Thymus (tissue), 11 donors: ENCODE data around the gene EEF1A2. TPM values are rescaled to one million over a fixed set of nuclear protein-coding genes. Genes with fewer than 3 reads are reported as not detected.

ENCODE experiments used
- DNase-seq, 9 donors: peaks; one replicate each; pipeline ENCODE4 v3.0.0-alpha.2; 2013; ENCODE audit warnings: low spot score in 9 of 9, low read depth in 6 of 9, missing footprints in 1 of 9
- H3K27ac ChIP-seq, 2 donors: one replicate each; pipeline ENCODE4 v1.5.1; 2013; ENCODE audit warnings: control low read depth in 1 of 2, low read depth in 1 of 2, low read length in 1 of 2, mild to moderate bottlenecking in 1 of 2, moderate library complexity in 1 of 2
- H3K27me3 ChIP-seq, 2 donors: one replicate each; pipeline ENCODE4 v1.5.1; 2013; ENCODE audit warnings: low read length in 1 of 2; ENCODE audit not compliant: control insufficient read depth in 2 of 2, insufficient read depth in 1 of 2
- H3K36me3 ChIP-seq, 2 donors: one replicate each; pipeline ENCODE4 v1.5.1; 2013; ENCODE audit warnings: low read length in 1 of 2, mild to moderate bottlenecking in 1 of 2, moderate library complexity in 1 of 2; ENCODE audit not compliant: control insufficient read depth in 2 of 2, insufficient read depth in 2 of 2
- H3K4me1 ChIP-seq, 2 donors: one replicate each; pipeline ENCODE4 v1.5.1; 2013; ENCODE audit warnings: low read length in 2 of 2; ENCODE audit not compliant: control insufficient read depth in 2 of 2, insufficient read depth in 2 of 2
- H3K4me3 ChIP-seq, 2 donors: one replicate each; pipeline ENCODE4 v1.5.1; 2013; ENCODE audit warnings: low read length in 2 of 2, control low read depth in 1 of 2, mild to moderate bottlenecking in 1 of 2
- H3K9me3 ChIP-seq, 2 donors: one replicate each; pipeline ENCODE4 v1.5.1; 2013; ENCODE audit warnings: low read length in 1 of 2, mild to moderate bottlenecking in 1 of 2; ENCODE audit not compliant: control insufficient read depth in 2 of 2, insufficient read depth in 1 of 2
- WGBS: extraction: QIAGEN DNeasy Blood & Tissue Kit; methylation state at CpG from one replicate; pipeline ENCODE4 v1.1.7; 2013; 5-methylcytosine and 5-hydroxymethylcytosine counted together
- polyA plus RNA-seq: library from polyadenylated mRNA; stranded (reverse); fragments of 200-250 nt; gene quantifications from one replicate; pipeline ENCODE4 v1.2.3, GENCODE V29; 2013
- total RNA-seq: library from RNA; stranded (reverse); fragments of 120-200 nt; gene quantifications from one replicate; pipeline ENCODE4 v1.2.4, GENCODE V29; 2013
- donor health status: healthy.

EEF1A2 gene
- total and polyA plus RNA-seq, 2 donors: 0.19 to 2.2 TPM

DNA sequence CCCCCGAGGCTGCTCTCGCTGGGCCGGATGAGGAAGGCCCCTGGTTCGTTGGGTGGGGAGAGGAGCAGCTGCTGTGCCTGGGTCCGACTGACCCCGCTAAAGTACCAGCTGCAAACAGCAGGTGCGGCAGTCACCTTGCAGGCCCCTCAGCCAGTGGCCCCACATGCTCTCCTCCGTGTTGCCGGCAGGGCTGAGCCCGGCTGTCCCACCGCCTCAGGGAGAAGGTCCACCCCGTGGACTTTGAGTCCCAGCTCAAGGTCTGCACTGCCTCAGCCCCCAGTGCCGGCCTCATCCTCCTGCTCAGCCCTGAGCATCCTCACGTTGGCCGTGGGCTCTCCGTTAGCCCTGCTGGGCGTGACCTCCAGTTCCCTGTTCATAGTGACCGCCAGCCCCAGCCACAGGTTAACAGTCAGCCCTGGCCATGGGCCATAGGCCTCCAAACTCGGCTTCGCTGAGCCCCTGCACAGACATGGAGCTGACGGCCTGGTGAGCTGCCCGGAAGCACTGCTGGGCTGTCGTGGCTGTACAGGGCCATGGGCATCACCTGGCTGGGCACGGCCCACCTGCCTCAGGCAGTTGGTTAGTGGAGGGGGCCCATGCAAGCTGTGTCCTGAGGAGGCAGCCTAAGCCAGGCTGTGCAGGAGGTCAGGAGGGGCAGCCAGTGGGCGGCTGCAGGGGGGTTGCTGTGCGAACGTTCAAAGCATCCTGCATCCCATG is 45.5 kb upstream of the EEF1A2 start:
- no peaks in the 10 kb centered on the region for H3K36me3 ChIP-seq
- H3K4me1 ChIP-seq: peaks cover 10 to 25% of the 10 kb centered on the region in 2 donors
- peaks cover 2 to 61% of the 10 kb centered on the region in 2 donors for H3K27me3 ChIP-seq
- no peak overlapping the region for H3K4me3 ChIP-seq
- H3K27ac ChIP-seq: no peak overlapping the region
- 92% methylated on average over 27 of the region's 27 CpGs for WGBS
- DNase-seq: no peak
- H3K9me3 ChIP-seq: peaks cover 0 to 6% of the 10 kb centered on the region in 2 donors

DNA sequence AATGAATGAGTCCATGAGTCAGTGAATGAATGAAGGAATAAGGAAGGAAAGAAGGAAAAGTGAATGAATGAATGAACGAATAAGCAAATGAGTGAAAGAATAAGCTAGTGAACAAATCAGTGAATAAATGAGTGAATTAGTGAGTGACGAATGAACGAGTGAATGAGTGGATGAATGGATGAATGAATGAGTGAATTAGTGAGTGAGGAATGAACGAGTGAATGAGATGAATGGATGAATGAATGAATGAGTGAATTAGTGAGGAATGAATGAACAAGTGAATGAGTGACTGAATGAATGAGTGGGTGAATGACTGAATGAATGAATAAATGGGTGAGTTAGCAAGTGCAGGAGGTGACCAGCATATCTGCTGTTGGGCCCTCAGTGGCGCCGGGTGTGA is 44.9 kb upstream of the EEF1A2 start:
- peaks cover 0 to 6% of the 10 kb centered on the region in 2 donors for H3K9me3 ChIP-seq
- 94% methylated on average over 6 of the region's 6 CpGs for WGBS
- H3K4me3 ChIP-seq: no peak overlapping the region
- H3K27me3 ChIP-seq: peaks cover 2 to 57% of the 10 kb centered on the region in 2 donors
- no peaks in the 10 kb centered on the region for H3K36me3 ChIP-seq
- H3K4me1 ChIP-seq: peaks cover 9 to 25% of the 10 kb centered on the region in 2 donors
- no peak overlapping the region for H3K27ac ChIP-seq
- no peak for DNase-seq

DNA sequence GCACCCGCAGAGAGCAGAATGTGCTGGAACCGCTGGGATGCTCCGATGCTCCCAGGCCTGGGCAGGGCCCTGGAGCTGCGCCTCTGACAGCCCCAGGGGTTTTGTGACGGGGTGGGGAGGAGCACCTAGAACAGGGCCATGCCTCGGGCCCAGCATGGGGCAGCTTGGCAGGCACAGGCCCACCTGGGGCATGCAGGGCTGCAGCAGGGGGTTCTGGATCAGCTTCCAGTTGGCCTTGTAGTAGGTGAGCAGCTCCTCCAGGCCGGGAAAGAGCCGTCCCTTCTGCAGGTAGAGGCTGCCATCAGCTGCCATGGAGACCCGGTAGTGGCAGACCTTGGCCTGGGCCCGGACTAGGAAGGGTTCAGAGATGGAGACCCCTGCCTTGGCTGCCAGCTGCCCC is 44.2 kb upstream of the EEF1A2 start:
- peaks cover 0 to 6% of the 10 kb centered on the region in 2 donors for H3K9me3 ChIP-seq
- H3K27ac ChIP-seq: no peak overlapping the region
- H3K4me3 ChIP-seq: no peak overlapping the region
- 95% methylated on average over 10 of the region's 10 CpGs for WGBS
- no peaks in the 10 kb centered on the region for H3K36me3 ChIP-seq
- no peak for DNase-seq
- peaks cover 5 to 25% of the 10 kb centered on the region in 2 donors for H3K4me1 ChIP-seq
- H3K27me3 ChIP-seq: peaks cover 2 to 51% of the 10 kb centered on the region in 2 donors

DNA sequence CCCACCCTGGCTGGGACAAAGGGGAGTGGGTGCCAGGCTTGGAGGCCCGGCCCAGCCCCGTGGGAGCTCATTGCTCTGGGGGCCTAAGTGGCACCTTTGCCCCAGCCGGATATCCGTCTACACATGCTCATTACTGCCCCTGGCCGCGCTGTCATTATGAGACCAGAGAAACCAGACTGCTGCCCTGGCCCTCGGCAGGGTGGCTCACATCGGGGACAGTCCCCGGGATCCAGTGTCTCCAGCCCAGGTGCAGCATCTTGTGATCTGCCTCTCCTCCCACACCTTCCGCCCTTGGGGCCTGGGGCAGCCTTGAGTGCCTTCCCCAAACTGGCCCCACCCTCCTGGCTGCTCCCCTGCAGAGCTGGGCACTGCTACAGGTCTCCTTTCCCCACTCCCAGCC is 43.8 kb upstream of the EEF1A2 start:
- DNase-seq: no peak
- no peak overlapping the region for H3K4me3 ChIP-seq
- no peaks in the 10 kb centered on the region for H3K36me3 ChIP-seq
- WGBS: 95% methylated on average over 10 of the region's 10 CpGs
- peaks cover 2 to 46% of the 10 kb centered on the region in 2 donors for H3K27me3 ChIP-seq
- peaks cover 0 to 6% of the 10 kb centered on the region in 2 donors for H3K9me3 ChIP-seq
- no peak overlapping the region for H3K27ac ChIP-seq
- H3K4me1 ChIP-seq: peaks cover 5 to 29% of the 10 kb centered on the region in 2 donors

DNA sequence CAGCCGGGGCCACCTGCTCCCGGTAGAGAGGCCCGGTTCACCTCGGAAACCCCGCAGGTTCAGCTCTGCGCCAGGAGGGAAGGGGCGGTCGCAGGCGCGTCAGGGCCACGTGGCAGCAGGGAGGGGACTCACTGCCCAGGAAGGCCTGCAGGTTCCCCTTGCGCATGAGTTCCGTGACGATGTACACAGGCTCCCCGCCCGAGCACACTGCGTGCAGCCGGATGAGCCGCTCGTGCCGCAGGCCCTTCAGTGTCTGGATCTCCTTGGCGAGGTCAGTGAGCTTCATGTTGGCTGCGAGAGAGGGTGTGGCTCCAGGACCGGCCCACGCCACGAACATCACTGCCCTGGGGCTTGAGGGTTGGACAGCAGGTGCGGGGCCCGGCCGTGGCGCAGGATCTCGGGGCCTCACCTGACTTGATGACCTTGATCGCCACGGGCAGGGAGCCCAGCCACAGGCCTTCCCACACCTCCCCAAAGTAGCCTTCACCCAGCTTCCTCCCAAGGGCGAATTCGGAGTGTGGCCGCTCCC is 43.2 kb upstream of the EEF1A2 start:
- H3K36me3 ChIP-seq: no peaks in the 10 kb centered on the region
- peaks cover 5 to 35% of the 10 kb centered on the region in 2 donors for H3K4me1 ChIP-seq
- H3K9me3 ChIP-seq: peaks cover 0 to 6% of the 10 kb centered on the region in 2 donors
- WGBS: 95% methylated on average over 36 of the region's 36 CpGs
- peaks cover under 1 to 40% of the 10 kb centered on the region in 2 donors for H3K27me3 ChIP-seq
- no peak overlapping the region for H3K4me3 ChIP-seq
- DNase-seq: no peak
- H3K27ac ChIP-seq: no peak overlapping the region

DNA sequence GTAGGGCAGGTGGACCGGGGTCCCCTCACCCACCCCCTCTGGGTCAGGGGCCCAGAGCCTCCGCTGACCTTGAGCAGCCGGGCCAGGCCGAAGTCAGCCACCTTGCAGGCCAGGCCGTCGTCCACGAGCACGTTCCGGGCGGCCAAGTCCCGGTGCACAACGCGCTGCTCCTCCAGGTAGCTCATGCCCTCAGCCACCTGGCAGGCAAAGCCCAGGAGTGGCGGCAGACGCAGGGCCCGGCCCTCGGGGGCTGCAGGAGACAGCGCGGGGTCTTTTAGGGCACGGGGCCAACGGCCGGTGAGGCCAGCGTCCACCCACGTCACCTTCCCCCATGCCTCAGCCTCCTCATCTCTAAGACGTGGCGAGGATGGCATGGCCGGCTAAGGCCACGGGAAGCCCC is 42.5 kb upstream of the EEF1A2 start:
- Histone ChIP-seq H3K36me3 (no peaks in the 10 kb centered on the region), H3K27me3 (peaks cover 0 to 33% of the 10 kb centered on the region in 2 donors), H3K9me3 (peaks cover 0 to 5% of the 10 kb centered on the region in 2 donors), H3K27ac (no peak overlapping the region), H3K4me3 (no peak overlapping the region), H3K4me1 (peaks cover 5 to 36% of the 10 kb centered on the region in 2 donors)
- DNase-seq: no peak
- WGBS: 97% methylated on average over 28 of the region's 28 CpGs

DNA sequence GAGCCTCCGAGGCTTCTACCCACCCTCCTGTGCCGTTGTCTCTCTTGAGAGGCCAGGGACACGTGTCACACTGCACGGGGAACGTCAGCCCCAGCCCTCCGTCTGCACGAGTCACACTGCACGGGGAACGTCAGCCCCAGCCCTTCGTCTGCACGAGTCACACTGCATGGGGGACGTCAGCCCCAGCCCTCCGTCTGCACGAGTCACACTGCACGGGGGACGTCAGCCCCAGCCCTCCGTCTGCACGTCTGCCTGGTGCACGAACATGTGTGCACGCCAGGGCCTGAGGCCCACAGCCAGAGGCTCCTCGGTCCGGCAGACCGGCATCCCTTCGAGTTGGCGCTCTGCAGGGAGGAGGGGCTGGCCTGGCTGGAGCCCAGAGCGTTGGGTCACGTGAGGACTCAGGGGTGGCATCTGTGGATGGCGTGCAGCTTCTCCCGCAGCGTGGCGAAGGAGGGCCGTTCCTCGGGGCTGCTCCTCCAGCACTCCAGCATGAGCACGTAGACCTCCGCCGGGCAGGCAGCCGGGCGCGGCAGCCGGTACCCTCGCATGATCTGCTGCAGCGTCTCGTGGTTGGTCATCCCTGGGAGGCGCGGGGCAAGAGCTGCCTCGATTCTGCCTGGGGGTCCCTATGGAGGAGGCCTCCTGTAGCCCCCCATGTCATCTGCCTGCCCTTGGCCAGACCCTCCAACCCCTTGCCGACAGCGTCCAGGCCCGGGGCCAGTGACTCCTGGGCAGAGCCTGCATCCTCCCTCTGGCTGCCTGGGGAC is 41.7 kb upstream of the EEF1A2 start:
- DNase-seq: no peak
- Histone ChIP-seq H3K4me1 (peaks cover 2 to 29% of the 10 kb centered on the region in 2 donors), H3K4me3 (no peak overlapping the region), H3K27ac (no peak overlapping the region), H3K27me3 (peaks cover 0 to 25% of the 10 kb centered on the region in 2 donors), H3K36me3 (no peaks in the 10 kb centered on the region), H3K9me3 (no peaks in the 10 kb centered on the region)
- WGBS: 92% methylated on average over 49 of the region's 49 CpGs

DNA sequence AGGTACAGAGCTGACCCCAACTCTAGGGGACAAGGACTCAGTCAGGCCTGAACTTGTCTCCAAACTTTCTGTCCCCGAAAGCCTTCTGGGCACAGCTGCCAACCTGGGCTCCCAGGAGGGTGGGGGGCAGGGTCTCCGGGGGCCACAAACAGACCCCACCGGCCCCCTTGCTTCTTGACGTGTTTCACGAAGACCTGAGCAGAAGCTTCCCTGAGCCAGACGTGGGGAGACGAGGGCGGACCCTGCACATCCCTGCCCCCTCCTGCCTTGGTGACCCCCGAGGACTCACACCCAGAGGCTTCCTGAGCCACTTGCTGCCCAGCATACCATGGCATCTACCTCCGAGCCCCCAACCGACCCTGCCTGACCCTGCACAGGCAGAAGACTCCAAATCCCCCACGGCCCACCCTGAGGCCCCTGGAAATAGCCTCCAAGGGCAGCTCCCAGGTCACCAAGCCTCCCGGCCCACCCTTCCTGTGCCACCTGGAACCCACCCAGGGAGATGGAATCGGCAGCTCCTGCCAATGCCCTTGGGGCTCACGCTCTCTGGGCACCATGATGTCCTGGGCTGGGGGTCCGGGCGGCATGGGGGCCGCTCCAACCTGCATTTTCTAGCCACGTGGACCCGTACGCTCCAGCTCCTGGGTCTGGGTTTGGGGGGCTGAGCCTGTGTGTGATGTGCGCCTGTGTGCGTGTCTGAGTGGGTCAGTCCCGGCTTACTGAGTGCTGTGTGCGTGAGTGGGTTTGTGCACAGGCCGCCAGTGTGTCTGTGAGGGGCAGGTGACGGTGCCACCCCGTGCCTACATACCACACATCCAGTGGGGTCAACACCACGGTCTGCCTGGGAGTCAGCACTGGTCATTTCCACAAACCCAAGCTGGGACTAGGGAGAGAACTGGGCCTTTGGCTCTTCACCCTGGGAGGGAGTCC is 40.8 kb upstream of the EEF1A2 start:
- no peak for DNase-seq
- Histone ChIP-seq H3K36me3 (no peaks in the 10 kb centered on the region), H3K27me3 (peaks cover 0 to 23% of the 10 kb centered on the region in 2 donors), H3K4me3 (no peak overlapping the region), H3K9me3 (no peaks in the 10 kb centered on the region), H3K27ac (no peak overlapping the region), H3K4me1 (peaks cover 2 to 25% of the 10 kb centered on the region in 2 donors)
- WGBS: 94% methylated on average over 29 of the region's 29 CpGs
